ENCODE data around the gene SYCP2.
A peak's percentile ranks its signal among the peaks of the same experiment; 100 is the strongest.

Gene SYCP2

DNA sequence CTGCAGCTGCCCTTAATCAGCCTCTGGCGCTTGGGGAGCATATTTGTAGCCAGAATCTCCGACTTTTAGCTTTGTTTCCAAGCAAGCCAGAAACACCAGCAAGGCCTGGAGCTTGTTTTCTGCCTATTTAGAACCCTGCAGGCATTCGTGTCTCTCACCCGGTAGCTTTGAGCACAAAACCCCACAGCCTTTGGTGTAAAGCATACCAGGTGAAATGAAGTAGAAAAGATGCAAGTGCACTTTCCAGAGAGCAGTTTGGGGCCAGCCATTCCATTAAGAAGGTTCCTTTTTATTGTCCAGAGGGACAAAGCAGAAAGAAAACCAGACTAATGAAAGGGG is 7.5 kb upstream of the SYCP2 start:
- Histone ChIP-seq H3K4me2 (ENCODE audit: low read length) (peak overlapping the region; percentile 85), H3K79me2 (ENCODE audit: control insufficient read depth, insufficient read depth, low read length) (no peaks in the 10 kb centered on the region), H3K27ac (ENCODE audit: low read depth, low read length) (peak overlapping the region; percentile 44), H4K8ac (ENCODE audit: low read depth, low read length) (no peak overlapping the region), H2AK5ac (ENCODE audit: low read length) (no peak overlapping the region), H2BK5ac (ENCODE audit: low read length) (peak overlapping the region; percentile 51), H3K4me1 (ENCODE audit: control insufficient read depth, low read depth, low read length) (no peaks in the 10 kb centered on the region), H4K5ac (ENCODE audit: low read length) (peak overlapping the region; percentile 92), H3K18ac (ENCODE audit: low read length) (peak overlapping the region; percentile 82), H3K27me3 (ENCODE audit: insufficient read depth, low read length, poor library complexity) (no peaks in the 10 kb centered on the region), H3K56ac (ENCODE audit: low read length) (peak overlapping the region; percentile 97), H3K36me3 (ENCODE audit: control insufficient read depth, insufficient read depth, low read length) (no peaks in the 10 kb centered on the region), H3K4ac (ENCODE audit: low read depth, low read length) (peak overlapping the region; percentile 25), H3K23ac (ENCODE audit: low read length) (no peak overlapping the region), H3K79me1 (ENCODE audit: low read length) (no peaks in the 10 kb centered on the region), H3K4me3 (ENCODE audit: low read length) (peak overlapping the region; percentile 86), H3K9ac (ENCODE audit: low read length) (peak overlapping the region; percentile 92), H2BK120ac (ENCODE audit: low read depth, low read length) (no peak overlapping the region), H2BK15ac (replicated peaks; ENCODE audit: low read depth) (no peak overlapping the region)
- no CpG with 5 or more reads among the region's 4 CpGs for WGBS (ENCODE audit: extremely low coverage, insufficient coverage, low lambda C conversion rate)
- no peak for DNase-seq

DNA sequence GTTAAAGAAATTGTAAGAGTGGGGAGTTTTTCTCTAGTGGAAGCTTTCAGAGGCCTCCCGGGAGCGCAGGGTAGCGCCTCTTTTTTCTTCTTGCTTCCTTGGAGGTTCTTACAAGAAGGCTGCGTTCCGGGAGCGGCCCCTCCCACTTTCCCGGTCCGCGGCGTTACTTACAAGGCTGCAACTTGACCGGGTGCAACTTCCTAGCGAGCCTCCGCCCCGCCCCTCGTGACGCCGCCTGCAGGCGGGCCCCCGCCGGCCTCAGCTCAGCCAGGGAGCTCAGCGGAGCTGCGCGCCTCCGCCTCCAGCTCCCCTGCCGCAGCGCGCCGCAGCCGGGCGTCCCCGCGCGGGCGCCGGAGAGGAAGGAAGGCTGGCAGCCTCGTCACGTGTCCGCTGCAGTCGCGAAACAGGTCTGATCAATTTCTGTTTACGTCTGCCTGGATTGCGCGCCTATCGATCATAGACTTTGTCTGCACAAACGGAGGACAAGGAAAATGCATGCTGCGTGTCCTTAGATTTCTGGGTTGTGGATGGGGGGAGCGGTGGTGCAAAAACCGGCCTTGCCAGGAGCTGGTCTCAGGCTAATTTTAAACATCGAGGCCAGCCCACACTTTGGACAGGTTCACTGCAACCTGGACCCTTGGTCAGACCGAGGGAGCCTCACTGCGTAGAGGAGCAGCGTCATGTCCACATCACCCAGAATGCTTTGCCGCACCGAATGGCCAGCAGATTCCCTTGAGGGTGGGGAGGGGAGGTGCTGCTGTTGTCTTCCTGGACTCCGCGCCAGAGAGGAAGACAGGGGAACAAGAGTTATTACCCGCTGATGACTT is 6.9 kb upstream of the SYCP2 start, which contains the start of the genes FAM217B and PPP1R3D:
TSS of gene FAM217B (plus strand) at position 261 of the 827 bp plus-strand sequence. CDS start 3,555 bp downstream, outside the sequence.
TSS of gene PPP1R3D (minus strand) at position 177 of the 827 bp plus-strand sequence. CDS start 374 bp downstream, outside the sequence.
- no peak within 1 kb of the TSS for H4K8ac ChIP-seq (ENCODE audit: low read depth, low read length)
- peak within 1 kb of the TSS; percentile 86 for H2BK5ac ChIP-seq (ENCODE audit: low read length)
- peak within 1 kb of the TSS; percentile 92 for H3K9ac ChIP-seq (ENCODE audit: low read length)
- H2AK5ac ChIP-seq (ENCODE audit: low read length), result no peak within 1 kb of the TSS
- H2BK15ac ChIP-seq (replicated peaks; ENCODE audit: low read depth), result no peak within 1 kb of the TSS
- peak within 1 kb of the TSS; percentile 91 for H3K18ac ChIP-seq (ENCODE audit: low read length)
- no peaks in the 10 kb centered on the region for H3K36me3 ChIP-seq (ENCODE audit: control insufficient read depth, insufficient read depth, low read length)
- no peak within 1 kb of the TSS for H2BK120ac ChIP-seq (ENCODE audit: low read depth, low read length)
- no peaks in the 10 kb centered on the region for H3K79me2 ChIP-seq (ENCODE audit: control insufficient read depth, insufficient read depth, low read length)
- H3K27me3 ChIP-seq (ENCODE audit: insufficient read depth, low read length, poor library complexity), result no peaks in the 10 kb centered on the region
- no CpG with 5 or more reads among the region's 57 CpGs for WGBS (ENCODE audit: extremely low coverage, insufficient coverage, low lambda C conversion rate)
- H3K4me1 ChIP-seq (ENCODE audit: control insufficient read depth, low read depth, low read length), result no peaks in the 10 kb centered on the region
- H3K4ac ChIP-seq (ENCODE audit: low read depth, low read length), result peak within 1 kb of the TSS; percentile 94
- peak; percentile 96 for DNase-seq
- peak within 1 kb of the TSS; percentile 92 for H3K23ac ChIP-seq (ENCODE audit: low read length)
- H3K56ac ChIP-seq (ENCODE audit: low read length), result peak within 1 kb of the TSS; percentile 97
- H3K79me1 ChIP-seq (ENCODE audit: low read length), result no peaks in the 10 kb centered on the region
- peak within 1 kb of the TSS; percentile 86 for H3K4me3 ChIP-seq (ENCODE audit: low read length)
- peak within 1 kb of the TSS; percentile 59 for H3K27ac ChIP-seq (ENCODE audit: low read depth, low read length)
- peak within 1 kb of the TSS; percentile 85 for H3K4me2 ChIP-seq (ENCODE audit: low read length)
- peak within 1 kb of the TSS; percentile 92 for H4K5ac ChIP-seq (ENCODE audit: low read length)

DNA sequence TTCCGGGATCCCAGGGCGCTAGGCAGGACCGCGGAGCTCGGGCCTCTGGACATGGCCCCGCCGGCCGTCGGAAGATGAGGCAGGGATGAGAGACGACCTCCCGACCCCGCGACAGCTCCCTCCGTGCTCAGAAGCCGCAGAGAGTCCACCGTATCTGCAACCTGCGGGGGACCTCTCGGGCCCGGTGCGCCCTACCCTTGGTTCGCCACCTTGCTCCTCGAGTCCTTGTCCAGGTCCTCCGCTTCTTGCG is 6.4 kb upstream of the SYCP2 start:
- Histone ChIP-seq H3K9ac (ENCODE audit: low read length) (peak overlapping the region; percentile 58), H3K79me1 (ENCODE audit: low read length) (no peaks in the 10 kb centered on the region), H3K79me2 (ENCODE audit: control insufficient read depth, insufficient read depth, low read length) (no peaks in the 10 kb centered on the region), H2BK15ac (replicated peaks; ENCODE audit: low read depth) (no peak overlapping the region), H3K56ac (ENCODE audit: low read length) (peak overlapping the region; percentile 63), H3K27me3 (ENCODE audit: insufficient read depth, low read length, poor library complexity) (no peaks in the 10 kb centered on the region), H3K4me3 (ENCODE audit: low read length) (peak overlapping the region; percentile 38), H3K27ac (ENCODE audit: low read depth, low read length) (peak overlapping the region; percentile 47), H3K18ac (ENCODE audit: low read length) (peak overlapping the region; percentile 91), H3K4me1 (ENCODE audit: control insufficient read depth, low read depth, low read length) (no peaks in the 10 kb centered on the region), H2BK120ac (ENCODE audit: low read depth, low read length) (no peak overlapping the region), H2BK5ac (ENCODE audit: low read length) (no peak overlapping the region), H3K4ac (ENCODE audit: low read depth, low read length) (peak overlapping the region; percentile 18), H3K36me3 (ENCODE audit: control insufficient read depth, insufficient read depth, low read length) (no peaks in the 10 kb centered on the region), H4K5ac (ENCODE audit: low read length) (no peak overlapping the region), H2AK5ac (ENCODE audit: low read length) (no peak overlapping the region), H3K4me2 (ENCODE audit: low read length) (peak overlapping the region; percentile 8), H4K8ac (ENCODE audit: low read depth, low read length) (no peak overlapping the region), H3K23ac (ENCODE audit: low read length) (no peak overlapping the region)
- DNase-seq, result no peak
- WGBS (ENCODE audit: extremely low coverage, insufficient coverage, low lambda C conversion rate), result no CpG with 5 or more reads among the region's 24 CpGs

DNA sequence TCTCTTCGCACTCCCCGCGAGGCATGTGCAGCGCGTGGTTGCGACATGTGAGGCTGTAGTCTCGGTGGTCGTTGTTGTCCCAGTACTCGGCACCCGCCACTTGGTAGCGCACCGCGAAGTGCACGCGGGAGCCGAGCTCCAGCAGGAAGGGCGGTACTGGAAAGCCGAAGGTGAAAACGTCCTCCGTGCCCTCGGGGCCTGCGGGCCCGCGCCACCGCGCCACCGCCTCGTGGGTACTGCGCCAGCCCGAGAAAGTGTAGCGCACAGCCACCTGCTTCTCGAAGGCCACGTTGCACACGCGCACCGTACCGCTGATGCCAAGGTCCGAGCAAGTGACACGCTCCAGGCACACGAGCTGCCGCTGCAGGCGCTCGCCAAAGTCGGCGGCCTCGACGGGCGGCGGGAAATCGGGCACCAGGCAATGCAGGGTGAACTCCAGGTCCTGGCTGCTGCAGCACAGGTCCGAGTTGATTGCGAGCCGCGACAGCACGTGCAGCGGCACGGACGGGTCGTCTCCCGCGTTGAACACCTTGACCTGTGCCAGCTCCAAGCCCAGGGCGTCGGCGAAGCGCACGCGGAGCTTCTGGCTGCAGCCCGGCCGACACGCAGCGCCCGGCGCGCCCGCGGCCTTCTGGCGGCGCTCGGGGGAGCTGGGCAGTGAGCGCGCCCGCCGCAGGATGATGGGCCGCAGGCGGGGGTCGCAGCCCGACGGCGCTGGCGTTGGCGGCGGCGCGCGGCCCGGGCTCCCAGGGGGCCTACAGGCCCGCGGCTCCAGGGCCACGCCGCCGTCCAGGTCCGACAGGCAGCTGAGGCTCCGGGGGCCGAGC is 5.8 kb upstream of the SYCP2 start:
- peak overlapping the region; percentile 91 for H3K18ac ChIP-seq (ENCODE audit: low read length)
- no peak overlapping the region for H2BK5ac ChIP-seq (ENCODE audit: low read length)
- H3K56ac ChIP-seq (ENCODE audit: low read length), result peak overlapping the region; percentile 63
- H3K79me1 ChIP-seq (ENCODE audit: low read length), result no peaks in the 10 kb centered on the region
- no peaks in the 10 kb centered on the region for H3K36me3 ChIP-seq (ENCODE audit: control insufficient read depth, insufficient read depth, low read length)
- no peak overlapping the region for H4K8ac ChIP-seq (ENCODE audit: low read depth, low read length)
- H2AK5ac ChIP-seq (ENCODE audit: low read length), result no peak overlapping the region
- H3K4me2 ChIP-seq (ENCODE audit: low read length), result peak overlapping the region; percentile 8
- no peaks in the 10 kb centered on the region for H3K27me3 ChIP-seq (ENCODE audit: insufficient read depth, low read length, poor library complexity)
- peak overlapping the region; percentile 58 for H3K9ac ChIP-seq (ENCODE audit: low read length)
- no peak overlapping the region for H2BK120ac ChIP-seq (ENCODE audit: low read depth, low read length)
- H3K23ac ChIP-seq (ENCODE audit: low read length), result no peak overlapping the region
- H3K4me3 ChIP-seq (ENCODE audit: low read length), result peak overlapping the region; percentile 38
- H2BK15ac ChIP-seq (replicated peaks; ENCODE audit: low read depth), result no peak overlapping the region
- no peaks in the 10 kb centered on the region for H3K4me1 ChIP-seq (ENCODE audit: control insufficient read depth, low read depth, low read length)
- H3K27ac ChIP-seq (ENCODE audit: low read depth, low read length), result peak overlapping the region; percentile 47
- no peaks in the 10 kb centered on the region for H3K79me2 ChIP-seq (ENCODE audit: control insufficient read depth, insufficient read depth, low read length)
- H3K4ac ChIP-seq (ENCODE audit: low read depth, low read length), result no peak overlapping the region
- H4K5ac ChIP-seq (ENCODE audit: low read length), result no peak overlapping the region
- DNase-seq, result peak; percentile 51
- no CpG with 5 or more reads among the region's 104 CpGs for WGBS (ENCODE audit: extremely low coverage, insufficient coverage, low lambda C conversion rate)

DNA sequence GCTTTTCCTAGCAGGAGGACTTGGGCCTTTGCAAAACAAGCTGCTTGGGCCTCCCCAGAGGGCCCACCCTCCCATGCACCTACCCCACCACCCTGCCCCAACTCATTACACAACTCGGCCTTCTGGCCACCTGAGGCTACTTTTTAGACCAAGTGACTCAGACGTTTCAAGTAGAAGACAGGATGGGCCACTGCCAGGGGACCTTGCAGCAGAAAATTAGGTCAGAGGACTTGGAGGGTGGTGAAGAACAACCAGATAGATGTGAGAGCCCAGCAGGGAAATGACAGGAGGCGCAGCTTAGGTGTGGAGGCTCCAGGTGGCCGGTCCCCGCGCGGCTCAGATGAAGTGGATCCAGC is 5.2 kb upstream of the SYCP2 start:
- no peak overlapping the region for H3K23ac ChIP-seq (ENCODE audit: low read length)
- no CpG with 5 or more reads among the region's 7 CpGs for WGBS (ENCODE audit: extremely low coverage, insufficient coverage, low lambda C conversion rate)
- H2AK5ac ChIP-seq (ENCODE audit: low read length), result no peak overlapping the region
- no peaks in the 10 kb centered on the region for H3K4me1 ChIP-seq (ENCODE audit: control insufficient read depth, low read depth, low read length)
- no peaks in the 10 kb centered on the region for H3K79me2 ChIP-seq (ENCODE audit: control insufficient read depth, insufficient read depth, low read length)
- H3K4ac ChIP-seq (ENCODE audit: low read depth, low read length), result no peak overlapping the region
- no peak for DNase-seq
- no peak overlapping the region for H4K5ac ChIP-seq (ENCODE audit: low read length)
- H3K79me1 ChIP-seq (ENCODE audit: low read length), result no peaks in the 10 kb centered on the region
- H3K18ac ChIP-seq (ENCODE audit: low read length), result no peak overlapping the region
- no peaks in the 10 kb centered on the region for H3K27me3 ChIP-seq (ENCODE audit: insufficient read depth, low read length, poor library complexity)
- H3K4me3 ChIP-seq (ENCODE audit: low read length), result no peak overlapping the region
- H3K4me2 ChIP-seq (ENCODE audit: low read length), result no peak overlapping the region
- no peak overlapping the region for H4K8ac ChIP-seq (ENCODE audit: low read depth, low read length)
- no peak overlapping the region for H2BK120ac ChIP-seq (ENCODE audit: low read depth, low read length)
- no peak overlapping the region for H2BK5ac ChIP-seq (ENCODE audit: low read length)
- H3K56ac ChIP-seq (ENCODE audit: low read length), result no peak overlapping the region
- no peak overlapping the region for H2BK15ac ChIP-seq (replicated peaks; ENCODE audit: low read depth)
- no peak overlapping the region for H3K27ac ChIP-seq (ENCODE audit: low read depth, low read length)
- H3K36me3 ChIP-seq (ENCODE audit: control insufficient read depth, insufficient read depth, low read length), result no peaks in the 10 kb centered on the region
- no peak overlapping the region for H3K9ac ChIP-seq (ENCODE audit: low read length)
